ENCODE data around the gene RGS14. TPM values are rescaled to one million over a fixed set of nuclear protein-coding genes. Genes with fewer than 3 reads are reported as not detected.

The RGS14 gene
- total RNA-seq, 1 experiment from 2014 or later = 9.4 TPM

DNA sequence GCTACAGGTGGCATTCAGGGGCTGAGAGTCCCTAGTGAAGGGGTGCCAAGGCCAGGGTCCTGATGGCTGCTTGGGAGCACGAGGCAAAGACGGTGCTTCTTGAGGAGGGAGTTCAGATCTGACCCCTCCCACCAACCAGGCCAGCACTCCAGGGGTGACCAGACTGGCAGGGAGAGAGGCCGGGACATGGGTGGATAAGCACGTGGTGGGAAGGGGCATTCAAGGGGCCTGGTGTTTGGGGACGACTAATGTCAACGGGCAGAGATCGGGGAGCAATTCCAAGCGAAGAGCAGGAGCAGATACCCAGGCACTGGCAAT, 4.5 kb downstream of the RGS14 start:
- no peaks in the 10 kb centered on the region for H4K20me1 ChIP-seq (ENCODE audit: insufficient read depth)
- no TSS peak for BruUV-seq (replicated peaks)
- no peak overlapping the region for H2AFZ ChIP-seq (ENCODE audit: low read depth, low read length, poor library complexity, severe bottlenecking)
- POLR2A ChIA-PET = no interaction called here
- no peaks in the 10 kb centered on the region for H3K27me3 ChIP-seq (ENCODE audit: insufficient read depth, low read length)
- H3K4me3 ChIP-seq (replicated peaks in 1 of 2; ENCODE audit: low read depth in 1 of 2, low read length in 2 of 2) = no peak overlapping the region; a peak in 1 of 4 replicates
- H3K9me2 ChIP-seq (ENCODE audit: insufficient read depth) = no peaks in the 10 kb centered on the region
- peak overlapping the region; percentile 63 for H3K9ac ChIP-seq (ENCODE audit: low read length)
- H3K79me2 ChIP-seq (ENCODE audit: insufficient read depth, low read length) = no peaks in the 10 kb centered on the region
- H3K36me3 ChIP-seq (ENCODE audit: control insufficient read depth in 1 of 2, insufficient read depth in 2 of 2, low read length in 2 of 2) = no peaks in the 10 kb centered on the region
- intact Hi-C loops (cut with micrococcal nuclease) = no loop called here
- no peak overlapping the region for H3K27ac ChIP-seq (ENCODE audit: low read depth, low read length)
- no peak for DNase-seq (ENCODE audit: low read depth, low spot score)
- RAD21 ChIA-PET (ENCODE audit: low non-redundant PET in 1 of 2, low total read pairs in 2 of 2, uncharacterized antibody in 2 of 2, unreplicated experiment in 2 of 2) = no interaction called here
- peaks cover 12 to 33% of the 10 kb centered on the region in 2 experiments; a peak in 3 of 4 replicates for H3K4me1 ChIP-seq (ENCODE audit: control insufficient read depth in 1 of 2, insufficient read depth in 2 of 2, low read length in 2 of 2)
- CTCF ChIA-PET = interaction anchor here (1.9 kb wide), 1 partner anchor 8 kb away, joined by 10 read pairs; no protein-coding TSS in a partner anchor
- TF ChIP-seq CTCF (IDR thresholded peaks at IDR 0.05 in 2 of 3, conservative IDR thresholded peaks at IDR 0.05 in 1 of 3; ENCODE audit: borderline replicate concordance in 1 of 3, insufficient read depth in 1 of 3, low read depth in 2 of 3, low read length in 2 of 3) (no peak), ELF1 (IDR thresholded peaks at IDR 0.05; ENCODE audit: borderline replicate concordance, low read depth) (no peak), CEBPB (IDR thresholded peaks at IDR 0.05; ENCODE audit: low read depth) (no peak), RAD21 (IDR thresholded peaks at IDR 0.05; ENCODE audit: low read depth) (no peak), ZBTB33 (IDR thresholded peaks at IDR 0.05; ENCODE audit: extremely low read depth, insufficient replicate concordance, low read length) (no peak), TCF7L2 (IDR thresholded peaks at IDR 0.05; ENCODE audit: borderline replicate concordance, extremely low read depth, insufficient read depth, insufficient read length) (no peak), EZH2 (IDR thresholded peaks at IDR 0.05) (no peak)
- TF ChIP-seq, protein P1, sequence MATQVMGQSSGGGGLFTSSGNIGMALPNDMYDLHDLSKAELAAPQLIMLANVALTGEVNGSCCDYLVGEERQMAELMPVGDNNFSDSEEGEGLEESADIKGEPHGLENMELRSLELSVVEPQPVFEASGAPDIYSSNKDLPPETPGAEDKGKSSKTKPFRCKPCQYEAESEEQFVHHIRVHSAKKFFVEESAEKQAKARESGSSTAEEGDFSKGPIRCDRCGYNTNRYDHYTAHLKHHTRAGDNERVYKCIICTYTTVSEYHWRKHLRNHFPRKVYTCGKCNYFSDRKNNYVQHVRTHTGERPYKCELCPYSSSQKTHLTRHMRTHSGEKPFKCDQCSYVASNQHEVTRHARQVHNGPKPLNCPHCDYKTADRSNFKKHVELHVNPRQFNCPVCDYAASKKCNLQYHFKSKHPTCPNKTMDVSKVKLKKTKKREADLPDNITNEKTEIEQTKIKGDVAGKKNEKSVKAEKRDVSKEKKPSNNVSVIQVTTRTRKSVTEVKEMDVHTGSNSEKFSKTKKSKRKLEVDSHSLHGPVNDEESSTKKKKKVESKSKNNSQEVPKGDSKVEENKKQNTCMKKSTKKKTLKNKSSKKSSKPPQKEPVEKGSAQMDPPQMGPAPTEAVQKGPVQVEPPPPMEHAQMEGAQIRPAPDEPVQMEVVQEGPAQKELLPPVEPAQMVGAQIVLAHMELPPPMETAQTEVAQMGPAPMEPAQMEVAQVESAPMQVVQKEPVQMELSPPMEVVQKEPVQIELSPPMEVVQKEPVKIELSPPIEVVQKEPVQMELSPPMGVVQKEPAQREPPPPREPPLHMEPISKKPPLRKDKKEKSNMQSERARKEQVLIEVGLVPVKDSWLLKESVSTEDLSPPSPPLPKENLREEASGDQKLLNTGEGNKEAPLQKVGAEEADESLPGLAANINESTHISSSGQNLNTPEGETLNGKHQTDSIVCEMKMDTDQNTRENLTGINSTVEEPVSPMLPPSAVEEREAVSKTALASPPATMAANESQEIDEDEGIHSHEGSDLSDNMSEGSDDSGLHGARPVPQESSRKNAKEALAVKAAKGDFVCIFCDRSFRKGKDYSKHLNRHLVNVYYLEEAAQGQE (IDR thresholded peaks at IDR 0.05; ENCODE audit: low read depth) = no peak
- no peak for ATAC-seq
- H3K9me3 ChIP-seq (ENCODE audit: control insufficient read depth in 1 of 2, insufficient read depth in 1 of 2, low read depth in 1 of 2, low read length in 2 of 2) = no peaks in the 10 kb centered on the region
- H3K4me2 ChIP-seq (ENCODE audit: low read length) = peak overlapping the region; percentile 92

Data from HCT116 (cell line).